Activated CD8-positive, alpha-beta memory T cell treated with anti-CD3 and anti-CD28 coated beads, Interleukin-2, amount 50 U/mL, for 24 hours (primary cell): ENCODE measurements around the gene IDH3G.

Experiments
- DNase-seq: peaks from one replicate; pipeline ENCODE4 v3.0.0-alpha.2; 2020; ENCODE audit errors: extremely low read depth

Gene IDH3G

GRCh38 chrX:153773741-153774575 is 20.2 kb downstream of the IDH3G start:
- no peak for DNase-seq

GRCh38 chrX:153773218-153773611 is 21.0 kb downstream of the IDH3G start:
- no peak for DNase-seq

GRCh38 chrX:153772316-153773217 is 21.6 kb downstream of the IDH3G start:
- DNase-seq = no peak

- DNase-seq = no peak
These were observed 22.5 kb downstream of the IDH3G start for GRCh38 chrX:153771415-153772315.

- DNase-seq = no peak
These were observed 23.4 kb downstream of the IDH3G start for GRCh38 chrX:153770601-153771414.

GRCh38 chrX:153769865-153770600 is 24.1 kb downstream of the IDH3G start:
- no peak for DNase-seq

- DNase-seq = no peak
These were observed 24.9 kb downstream of the IDH3G start for GRCh38 chrX:153769158-153769864.

GRCh38 chrX:153768311-153769157 is 25.6 kb downstream of the IDH3G start:
- no peak for DNase-seq

GRCh38 chrX:153767674-153768055 is 26.5 kb downstream of the IDH3G start:
- no peak for DNase-seq

GRCh38 chrX:153766871-153767673 is 27.1 kb downstream of the IDH3G start:
- no peak for DNase-seq

- DNase-seq = peak; percentile 25
These were observed 27.9 kb downstream of the IDH3G start for GRCh38 chrX:153766098-153766817.

- DNase-seq = no peak
These were observed 28.8 kb downstream of the IDH3G start for GRCh38 chrX:153765138-153766079.

- DNase-seq = no peak
These were observed 29.4 kb downstream of the IDH3G start for GRCh38 chrX:153764786-153765137.

GRCh38 chrX:153763989-153764755 is 30.0 kb downstream of the IDH3G start, which contains the start of gene PLXNB3:
TSS of gene PLXNB3 (plus strand) at chrX:153764249. CDS start at chrX:153765536, 1,287 bp downstream.
- peak; percentile 39 for DNase-seq

- DNase-seq = no peak
These were observed 30.8 kb downstream of the IDH3G start for GRCh38 chrX:153763298-153763932.
